Esophagus muscularis mucosa (tissue), 4 donors: Measurements from ENCODE around the gene AUTS2. TPM values are rescaled to one million over a fixed set of nuclear protein-coding genes. Genes with fewer than 3 reads are reported as not detected.

Experiments used
- DNase-seq: peaks from one replicate; pipeline ENCODE4 v3.0.0-alpha.2; 2017; ENCODE audit errors: extremely low spot score
- H3K27ac ChIP-seq, 4 donors: fragments of 200-600 bp; sonication (generic); replicated peaks in 1 of 4; 1 replicate in 3 of 4; 2 replicates in 1 of 4; pipeline ENCODE4 v1.5.1; 2016 to 2019; ENCODE audit warnings: mild to moderate bottlenecking in 1 of 4
- H3K27me3 ChIP-seq, 4 donors: fragments of 200-600 bp; sonication (generic); one replicate each; pipeline versions ENCODE4 v1.5.1 to v1.6.0; 2016 to 2019
- H3K36me3 ChIP-seq, 4 donors: fragments of 200-600 bp; sonication (generic); one replicate each; pipeline ENCODE4 v1.5.1; 2016 to 2019
- H3K4me1 ChIP-seq, 4 donors: fragments of 200-600 bp; sonication (generic); one replicate each; pipeline ENCODE4 v1.5.1; 2016 to 2019
- H3K4me3 ChIP-seq, 4 donors: fragments of 200-600 bp; sonication (generic); 1 replicate in 2 of 4; 2 replicates in 2 of 4; pipeline ENCODE4 v1.5.1; 2016 to 2019; ENCODE audit warnings: mild to moderate bottlenecking in 4 of 4, moderate library complexity in 1 of 4
- H3K9me3 ChIP-seq, 4 donors: fragments of 200-600 bp; sonication (generic); 1 replicate in 3 of 4; 2 replicates in 1 of 4; pipeline ENCODE4 v1.5.1; 2016 to 2019
- CTCF ChIP-seq, 3 experiments: fragments of 200-600 bp in 2 of 3; fragments of 450-650 bp in 1 of 3; sonication (generic) in 2 of 3; IDR thresholded peaks; one replicate each; pipeline ENCODE4 v1.5.1; 2017 to 2019; ENCODE audit warnings: antibody characterized with exemption in 3 of 3, mild to moderate bottlenecking in 2 of 3, moderate library complexity in 1 of 3
- EP300 ChIP-seq: sonication (generic); formaldehyde crosslinking; IDR thresholded peaks from one replicate; pipeline ENCODE4 v1.6.1; 2017; ENCODE audit warnings: antibody characterized with exemption
- POLR2A ChIP-seq: fragments of 450-650 bp; IDR thresholded peaks from one replicate; pipeline ENCODE4 v1.6.1; 2017; ENCODE audit warnings: antibody characterized with exemption, moderate library complexity, mild to moderate bottlenecking, low read depth
- POLR2AphosphoS5 ChIP-seq, 2 donors: sonication (generic); formaldehyde crosslinking; IDR thresholded peaks; one replicate each; pipeline ENCODE4 v1.6.1; 2017; ENCODE audit warnings: antibody characterized with exemption in 2 of 2
- WGBS: methylation state at CpG from one replicate; pipeline ENCODE4 v1.1.5; 2018; 5-methylcytosine and 5-hydroxymethylcytosine counted together
- intact Hi-C: fragments of 100-400 bp; cut with DNase I; formaldehyde crosslinking; loops from one replicate; pipeline ENCODE4 v1.15.1; 2023
- total RNA-seq, 4 donors: library from RNA; depleted of rRNA; stranded (reverse); fragments of >200 nt; gene quantifications; one replicate each; pipeline versions ENCODE4 v1.1.0 to v1.2.1, GENCODE V29; 2016

AUTS2 gene
- total RNA-seq, 4 donors from 2014 or later: 18.5 to 44.9 (median 34.2) TPM

GRCh38 chr7:70616211-70616610, 1017.9 kb downstream of the AUTS2 start:
- no peaks in the 10 kb centered on the region for H3K9me3 ChIP-seq
- TF ChIP-seq CTCF (IDR thresholded peaks at IDR 0.05): no peak
- TF ChIP-seq POLR2A: no peak
- no peak for TF ChIP-seq POLR2AphosphoS5 (IDR thresholded peaks at IDR 0.05)
- no peak for TF ChIP-seq EP300
- no peaks in the 10 kb centered on the region for H3K27me3 ChIP-seq
- intact Hi-C loops: no loop called here
- H3K4me3 ChIP-seq: no peak overlapping the region
- WGBS: 88% methylated on average over 5 of the region's 5 CpGs
- no peaks in the 10 kb centered on the region for H3K36me3 ChIP-seq
- DNase-seq: no peak
- peaks cover 16 to 18% (median 18%) of the 10 kb centered on the region in 4 donors for H3K4me1 ChIP-seq
- no peak overlapping the region for H3K27ac ChIP-seq

- no peak for TF ChIP-seq CTCF (IDR thresholded peaks at IDR 0.05)
- no peak for TF ChIP-seq POLR2A
- no peak for TF ChIP-seq POLR2AphosphoS5 (IDR thresholded peaks at IDR 0.05)
- TF ChIP-seq EP300: no peak
- H3K9me3 ChIP-seq: no peaks in the 10 kb centered on the region
- intact Hi-C loops: no loop called here
- H3K36me3 ChIP-seq: no peaks in the 10 kb centered on the region
- no peak for DNase-seq
- H3K27ac ChIP-seq: no peak overlapping the region
- peaks cover 16 to 18% (median 18%) of the 10 kb centered on the region in 4 donors for H3K4me1 ChIP-seq
- WGBS: 94% methylated on average over 3 of the region's 3 CpGs
- H3K27me3 ChIP-seq: no peaks in the 10 kb centered on the region
- H3K4me3 ChIP-seq: no peak overlapping the region
Measured at GRCh38 chr7:70616821-70617220, 1018.5 kb downstream of the AUTS2 start.

- DNase-seq: no peak
- peaks cover 16 to 18% (median 18%) of the 10 kb centered on the region in 4 donors for H3K4me1 ChIP-seq
- no peaks in the 10 kb centered on the region for H3K27me3 ChIP-seq
- intact Hi-C loops: no loop called here
- no peaks in the 10 kb centered on the region for H3K9me3 ChIP-seq
- 91% methylated on average over 9 of the region's 10 CpGs for WGBS
- no peaks in the 10 kb centered on the region for H3K36me3 ChIP-seq
- TF ChIP-seq POLR2AphosphoS5 (IDR thresholded peaks at IDR 0.05) (no peak), CTCF (IDR thresholded peaks at IDR 0.05) (no peak), EP300 (no peak), POLR2A (no peak)
- no peak overlapping the region for H3K4me3 ChIP-seq
- H3K27ac ChIP-seq: no peak overlapping the region
Measured at GRCh38 chr7:70618020-70618551, 1019.8 kb downstream of the AUTS2 start.

- DNase-seq: no peak
- Histone ChIP-seq H3K9me3 (no peaks in the 10 kb centered on the region), H3K27me3 (no peaks in the 10 kb centered on the region), H3K4me3 (no peak overlapping the region), H3K36me3 (no peaks in the 10 kb centered on the region), H3K4me1 (peaks cover 12 to 14% (median 13%) of the 10 kb centered on the region in 4 donors), H3K27ac (no peak overlapping the region)
- TF ChIP-seq POLR2AphosphoS5 (IDR thresholded peaks at IDR 0.05): no peak
- 88% methylated on average over 12 of the region's 12 CpGs for WGBS
- intact Hi-C loops: no loop called here
Measured at GRCh38 chr7:70619130-70619529, 1020.9 kb downstream of the AUTS2 start.

- 98% methylated on average over 6 of the region's 7 CpGs for WGBS
- Histone ChIP-seq H3K9me3 (no peaks in the 10 kb centered on the region), H3K27ac (no peak overlapping the region), H3K4me3 (no peak overlapping the region), H3K36me3 (no peaks in the 10 kb centered on the region), H3K27me3 (no peaks in the 10 kb centered on the region), H3K4me1 (peaks cover 7 to 8% (median 8%) of the 10 kb centered on the region in 4 donors)
- intact Hi-C loops: no loop called here
- no peak for TF ChIP-seq CTCF (IDR thresholded peaks at IDR 0.05)
- no peak for TF ChIP-seq EP300
- no peak for TF ChIP-seq POLR2A
- TF ChIP-seq POLR2AphosphoS5 (IDR thresholded peaks at IDR 0.05): no peak
- no peak for DNase-seq
Measured at GRCh38 chr7:70619659-70620058, 1021.4 kb downstream of the AUTS2 start.
